Stimulated activated CD4-positive, alpha-beta T cell treated with anti-CD3 and anti-CD28 coated beads, Interleukin-4, amount 100 ng/mL, for 1 hour (primary cell): ENCODE measurements around the gene NTSR1.
"Not testable (repeated sequence)": the region's sequence is repeated elsewhere in the genome, so short reads cannot be mapped to it uniquely, and the experiment has no call there.

Experiments used
- DNase-seq: peaks from one replicate; pipeline ENCODE4 v3.0.0-alpha.2; 2020

NTSR1 gene

DNA sequence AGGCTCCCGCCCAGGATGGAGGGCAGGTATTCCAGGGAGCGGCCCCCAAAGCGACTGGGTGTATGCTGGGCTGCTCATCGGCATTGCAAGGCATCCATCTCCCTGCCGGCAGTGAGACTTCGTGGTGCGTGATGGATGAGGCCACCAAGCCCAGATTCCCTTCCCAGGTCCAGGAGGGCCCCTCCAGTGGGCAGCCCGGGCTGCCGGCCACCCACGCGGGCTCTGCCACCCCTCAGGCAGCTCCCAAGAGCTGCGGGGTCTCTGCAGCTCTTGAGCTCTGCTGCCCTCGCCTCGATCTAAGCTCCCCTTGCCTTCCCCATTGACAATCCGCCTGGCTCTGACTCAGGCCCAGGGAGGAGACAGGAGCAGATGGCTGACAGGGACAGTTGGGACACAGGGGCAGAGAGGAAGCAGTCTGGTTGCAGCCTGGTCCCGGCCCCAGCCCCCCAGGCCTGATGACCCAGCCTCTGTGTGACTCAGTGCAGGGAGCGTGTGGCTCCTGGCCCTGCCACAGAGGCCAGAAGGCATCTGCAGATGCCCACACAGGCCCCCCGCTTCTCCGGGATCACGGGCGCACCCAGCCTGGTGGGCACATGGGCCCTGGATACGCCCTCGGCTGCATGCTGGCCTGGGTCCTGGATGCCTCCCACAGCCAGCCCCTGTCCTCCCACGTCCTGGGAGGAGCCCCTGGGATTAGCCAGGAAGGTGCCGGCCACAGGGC lies 33.3 kb upstream of the NTSR1 start:
- DNase-seq, result no peak

DNA sequence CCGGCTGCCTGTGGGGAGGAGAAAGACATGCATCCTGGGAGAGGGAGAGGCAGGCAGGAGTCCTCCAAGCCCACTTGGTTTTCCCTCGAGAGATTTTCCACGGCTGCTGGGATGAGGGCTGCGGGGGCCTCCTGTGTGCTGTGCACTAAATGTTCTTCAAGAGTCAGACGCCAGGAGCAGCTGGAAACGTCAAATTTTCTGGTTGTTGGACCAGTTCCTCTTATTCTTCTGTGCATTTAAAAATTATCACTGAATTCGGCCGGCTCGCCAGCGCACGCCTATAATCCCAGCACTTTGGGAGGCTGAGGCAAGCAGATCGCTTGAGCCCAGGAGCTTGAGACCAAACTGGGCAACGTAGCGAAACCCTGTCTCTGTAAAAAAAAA lies 32.8 kb upstream of the NTSR1 start:
- no peak for DNase-seq

- DNase-seq, result no peak
Measured at GRCh38 chr20:62676976-62677375, 31.7 kb upstream of the NTSR1 start.

DNA sequence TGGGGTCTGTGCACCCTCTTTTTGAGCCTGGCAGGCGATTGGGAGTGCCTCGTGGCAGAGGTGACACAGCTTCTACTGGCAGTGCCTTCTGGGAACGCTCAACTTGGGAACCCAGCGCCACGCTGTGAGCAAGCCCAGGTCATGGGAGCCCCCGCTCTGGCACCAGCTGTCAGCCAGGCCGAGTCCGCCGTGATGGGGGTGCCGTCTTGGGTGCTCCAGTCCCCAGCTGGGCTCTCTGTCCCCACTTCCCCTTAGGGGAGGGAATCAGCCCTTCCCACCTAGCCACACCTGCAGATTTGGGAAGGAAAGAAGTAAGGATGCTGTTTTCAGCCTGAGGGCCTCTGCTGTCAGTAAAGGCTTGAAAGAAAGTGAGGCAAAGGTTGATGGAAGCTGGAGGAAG lies 31.0 kb upstream of the NTSR1 start:
- DNase-seq, result no peak

GRCh38 chr20:62678553-62678952 lies 30.1 kb upstream of the NTSR1 start:
- no peak for DNase-seq

- DNase-seq, result no peak
Measured at GRCh38 chr20:62679978-62680589, 28.6 kb upstream of the NTSR1 start.

DNA sequence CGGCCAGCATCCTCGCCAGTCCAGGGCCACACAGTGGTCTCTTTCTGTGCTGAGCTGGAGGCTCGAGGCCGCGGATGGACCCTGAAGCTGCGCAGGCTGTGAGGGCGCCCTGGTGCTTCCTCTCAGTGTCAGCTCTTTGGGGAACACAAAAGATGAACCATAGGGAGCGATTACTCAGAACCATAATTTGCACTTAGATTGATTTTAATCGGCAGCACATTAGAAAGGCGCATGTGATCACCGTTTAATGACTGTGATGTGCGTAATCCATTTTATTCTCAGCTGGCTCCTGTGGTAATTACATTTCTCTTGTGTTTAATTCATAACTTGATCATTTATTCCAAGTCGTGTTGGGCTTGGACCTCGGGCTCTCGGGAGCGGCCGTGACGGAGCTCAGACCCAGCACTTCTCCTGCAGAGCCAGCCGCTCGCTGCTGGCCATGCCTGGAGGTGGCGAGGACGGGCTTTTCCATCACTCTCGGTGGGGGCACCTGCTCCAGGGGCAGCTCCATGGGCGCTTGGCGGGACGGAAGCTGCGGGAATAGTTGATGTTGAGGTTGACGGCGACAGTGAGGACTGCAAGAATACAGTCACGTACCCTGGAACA lies 25.6 kb upstream of the NTSR1 start:
- no peak for DNase-seq

DNA sequence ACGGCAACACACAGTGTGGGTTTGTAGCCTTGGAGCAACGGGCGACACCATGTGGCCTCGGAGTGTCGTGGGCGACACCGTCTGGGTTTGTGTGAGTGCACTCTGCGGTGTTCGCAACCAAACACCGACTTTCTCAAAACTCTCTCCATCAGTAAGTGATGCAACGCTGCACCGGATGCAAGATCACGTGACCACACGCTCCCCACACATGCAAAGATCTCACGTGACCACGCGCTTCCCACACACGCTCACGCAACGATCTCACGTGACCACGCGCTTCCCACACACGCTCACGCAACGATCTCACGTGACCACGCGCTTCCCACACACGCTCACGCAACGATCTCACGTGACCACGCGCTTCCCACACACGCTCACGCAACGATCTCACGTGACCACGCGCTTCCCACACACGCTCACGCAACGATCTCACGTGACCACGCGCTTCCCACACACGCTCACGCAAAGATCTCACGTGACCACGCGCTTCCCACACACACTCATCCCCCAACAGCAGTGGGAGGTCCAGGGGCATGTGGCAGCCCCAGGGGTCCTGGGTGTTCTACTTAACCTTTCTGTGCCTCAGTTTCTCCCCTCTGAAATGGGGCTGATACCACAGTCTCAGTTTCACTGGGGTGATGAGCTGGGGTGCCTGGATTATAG lies 24.8 kb upstream of the NTSR1 start:
- DNase-seq, result not testable (repeated sequence)

DNA sequence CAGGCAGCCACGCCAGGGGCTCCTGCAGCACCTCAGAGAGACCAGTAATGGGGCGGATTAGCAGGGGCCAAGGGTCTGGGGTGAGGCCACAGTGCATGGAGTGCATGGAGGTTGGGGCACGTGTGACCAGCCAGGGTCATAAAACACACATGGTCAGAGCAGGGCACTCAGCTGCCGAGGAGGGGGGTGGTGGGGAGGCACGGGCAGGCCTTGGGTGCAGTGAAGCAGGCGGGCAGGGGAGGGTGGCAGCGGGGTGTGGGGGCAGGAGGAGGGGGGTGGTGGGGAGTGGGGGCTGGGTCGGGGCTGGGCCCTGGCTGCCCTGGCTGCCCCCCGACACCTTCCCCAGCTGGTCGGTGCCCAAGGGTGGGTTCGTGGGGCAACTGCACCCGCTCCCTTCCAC lies 23.7 kb upstream of the NTSR1 start:
- DNase-seq, result no peak

- no peak for DNase-seq
Measured at GRCh38 chr20:62685781-62686555, 22.7 kb upstream of the NTSR1 start.

DNA sequence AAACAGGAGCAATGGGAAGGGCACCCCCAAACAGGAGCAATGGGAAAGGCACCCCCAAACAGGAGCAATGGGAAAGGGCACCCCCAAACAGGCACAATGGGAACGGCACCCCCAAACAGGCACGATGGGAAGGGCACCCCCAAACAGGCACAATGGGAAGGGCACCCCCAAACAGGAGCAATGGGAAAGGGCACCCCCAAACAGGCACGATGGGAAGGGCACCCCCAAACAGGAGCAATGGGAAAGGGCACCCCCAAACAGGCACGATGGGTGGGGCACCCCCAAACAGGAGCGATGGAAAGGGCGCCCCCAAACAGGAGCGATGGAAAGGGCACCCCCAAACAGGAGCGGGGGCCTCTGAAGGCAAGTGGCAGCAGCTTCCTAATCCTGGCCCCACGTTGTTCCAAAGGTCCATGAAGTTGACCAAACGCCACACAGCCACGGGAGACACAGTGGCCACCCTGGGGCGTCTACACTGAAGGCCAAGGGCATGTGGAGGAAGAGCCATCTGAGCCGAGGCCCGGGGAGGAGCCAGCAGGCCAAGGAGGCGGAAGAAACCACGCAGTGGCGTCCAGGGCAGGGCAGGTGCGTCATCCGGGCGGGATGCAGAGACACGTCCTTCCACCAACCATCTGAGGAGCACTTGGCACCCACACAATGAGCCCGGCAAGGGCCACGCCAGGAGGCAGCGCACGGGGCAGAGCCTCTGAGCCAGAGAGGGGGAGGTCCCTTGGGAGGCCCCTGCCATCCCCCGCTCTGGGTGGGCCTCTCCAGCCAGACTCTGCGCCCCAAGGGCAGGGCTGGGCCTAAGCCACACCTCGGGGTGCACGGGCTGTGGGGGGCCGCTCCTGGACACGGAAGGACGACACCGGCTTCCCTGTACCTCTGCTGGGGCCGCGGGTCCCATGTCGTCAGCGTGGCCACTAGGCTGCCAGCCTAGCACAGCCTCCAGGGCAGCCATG lies 21.5 kb upstream of the NTSR1 start:
- no peak for DNase-seq

GRCh38 chr20:62688083-62688482 lies 20.6 kb upstream of the NTSR1 start:
- DNase-seq, result no peak

DNA sequence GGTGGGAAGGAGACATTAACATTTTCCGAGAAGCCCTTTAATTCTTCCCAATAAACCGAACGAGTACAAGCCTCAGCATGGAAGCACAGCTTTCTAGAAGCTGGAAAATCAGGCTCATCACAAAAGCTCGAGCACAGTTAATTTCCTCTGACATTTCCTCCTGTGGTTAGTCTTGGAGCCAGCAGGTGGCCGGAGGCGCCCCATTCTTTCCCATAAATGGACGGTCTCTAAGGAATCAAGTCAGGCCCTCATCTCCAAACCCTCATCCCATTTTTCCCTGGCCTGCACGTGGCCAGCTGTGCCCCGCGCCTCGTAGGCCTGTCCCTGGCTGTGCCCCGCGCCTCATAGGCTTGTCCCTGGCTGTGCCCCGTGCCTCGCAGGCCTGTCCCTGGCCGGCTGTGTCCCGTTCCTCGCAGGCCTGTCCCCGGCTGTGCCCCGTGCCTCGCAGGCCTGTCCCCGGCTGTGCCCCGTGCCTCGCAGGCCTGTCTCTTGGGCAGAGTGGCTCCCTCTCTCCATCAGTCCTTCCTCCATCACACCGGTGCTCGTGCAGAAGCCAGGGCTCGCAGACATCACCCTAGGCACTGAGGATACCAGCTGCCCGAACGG lies 19.7 kb upstream of the NTSR1 start:
- no peak for DNase-seq

- DNase-seq, result no peak
Measured at GRCh38 chr20:62689861-62690260, 18.8 kb upstream of the NTSR1 start.

GRCh38 chr20:62690261-62690820 lies 18.3 kb upstream of the NTSR1 start:
- DNase-seq, result no peak

GRCh38 chr20:62691487-62691886 lies 17.1 kb upstream of the NTSR1 start:
- no peak for DNase-seq

GRCh38 chr20:62692176-62692575 lies 16.5 kb upstream of the NTSR1 start:
- DNase-seq, result no peak

GRCh38 chr20:62692801-62693523 lies 15.7 kb upstream of the NTSR1 start:
- DNase-seq, result no peak

- no peak for DNase-seq
Measured at GRCh38 chr20:62693524-62693922, 15.1 kb upstream of the NTSR1 start.

DNA sequence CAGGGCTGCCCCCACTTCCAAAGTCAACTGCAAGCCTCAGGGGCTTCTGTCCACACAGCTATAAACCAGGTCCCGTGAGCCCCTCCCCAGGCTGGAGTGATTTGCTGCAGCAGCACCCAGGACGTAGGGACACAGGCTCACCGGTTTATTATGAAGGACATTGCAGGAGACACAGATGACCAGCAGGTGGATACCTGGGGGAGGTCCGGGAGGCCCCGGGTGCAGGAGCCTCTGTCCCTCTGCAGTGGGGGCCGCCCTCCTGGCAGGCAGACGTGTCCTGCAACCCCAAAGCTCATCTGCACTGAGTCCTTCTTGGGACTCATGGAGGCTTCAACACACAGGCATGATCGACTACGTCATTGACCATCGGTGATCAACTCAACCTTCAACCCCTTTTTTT lies 14.5 kb upstream of the NTSR1 start:
- no peak for DNase-seq
